Measurements from ENCODE around the gene OR1A2.
"Not testable (repeated sequence)": the region's sequence is repeated elsewhere in the genome, so short reads cannot be mapped to it uniquely, and the experiment has no call there.

Gene OR1A2

GRCh38 chr17:3244841-3245240 lies 47.5 kb downstream of the OR1A2 start:
- H3K4me1 Mint-ChIP-seq (ENCODE audit: low read depth); H3K4me3 Mint-ChIP-seq; H3K9me3 Mint-ChIP-seq; H3K27ac Mint-ChIP-seq; H3K36me3 Mint-ChIP-seq (ENCODE audit: low read depth); intact Hi-C loops (cut with micrococcal nuclease); H3K27me3 Mint-ChIP-seq: not testable (repeated sequence)
